ENCODE data around the gene TPK1.
"Not testable (repeated sequence)": the region's sequence is repeated elsewhere in the genome, so short reads cannot be mapped to it uniquely, and the experiment has no call there.

TPK1 gene

GRCh38 chr7:144728551-144728950 lies 107.3 kb downstream of the TPK1 start:
- no peak overlapping the region for H3K4me3 Mint-ChIP-seq
- peaks cover 3% of the 10 kb centered on the region for H3K4me1 Mint-ChIP-seq
- H3K27ac Mint-ChIP-seq, result no peak overlapping the region
- peaks cover 5% of the 10 kb centered on the region for H3K9me3 Mint-ChIP-seq
- peaks cover 8% of the 10 kb centered on the region for H3K36me3 Mint-ChIP-seq
- no peaks in the 10 kb centered on the region for H3K27me3 Mint-ChIP-seq

GRCh38 chr7:144726840-144727239 lies 109.0 kb downstream of the TPK1 start:
- not testable (repeated sequence) for H3K4me1 Mint-ChIP-seq, H3K9me3 Mint-ChIP-seq, H3K27ac Mint-ChIP-seq, H3K4me3 Mint-ChIP-seq, H3K27me3 Mint-ChIP-seq
- H3K36me3 Mint-ChIP-seq, result peaks cover 12% of the 10 kb centered on the region

GRCh38 chr7:144725070-144725469 lies 110.8 kb downstream of the TPK1 start:
- Mint-ChIP-seq H3K27ac (no peak overlapping the region), H3K36me3 (peaks cover 13% of the 10 kb centered on the region), H3K27me3 (no peaks in the 10 kb centered on the region), H3K4me1 (peaks cover 5% of the 10 kb centered on the region), H3K4me3 (no peak overlapping the region), H3K9me3 (peaks cover 5% of the 10 kb centered on the region)

DNA sequence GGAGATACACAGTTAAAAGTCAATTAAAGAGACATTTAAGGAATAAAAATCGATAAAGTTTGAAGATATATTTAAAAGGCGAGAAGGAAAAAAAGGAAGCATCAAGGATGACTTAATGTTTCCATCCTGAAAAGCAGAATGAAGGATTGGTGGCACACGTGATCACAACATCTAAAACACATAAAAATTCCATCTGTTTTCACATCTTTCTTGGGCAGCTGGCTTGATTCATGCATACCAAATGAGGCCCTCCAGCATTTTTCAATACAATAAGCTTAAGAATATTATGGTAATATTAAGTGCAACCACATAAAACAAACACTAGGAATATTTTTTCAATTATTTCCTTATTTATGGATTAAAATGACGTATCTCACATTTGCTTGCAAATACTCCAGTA lies 112.6 kb downstream of the TPK1 start:
- peaks cover 5% of the 10 kb centered on the region for H3K9me3 Mint-ChIP-seq
- peaks cover 5% of the 10 kb centered on the region for H3K4me1 Mint-ChIP-seq
- H3K27me3 Mint-ChIP-seq, result no peaks in the 10 kb centered on the region
- H3K36me3 Mint-ChIP-seq, result peaks cover 15% of the 10 kb centered on the region
- no peak overlapping the region for H3K4me3 Mint-ChIP-seq
- no peak overlapping the region for H3K27ac Mint-ChIP-seq

DNA sequence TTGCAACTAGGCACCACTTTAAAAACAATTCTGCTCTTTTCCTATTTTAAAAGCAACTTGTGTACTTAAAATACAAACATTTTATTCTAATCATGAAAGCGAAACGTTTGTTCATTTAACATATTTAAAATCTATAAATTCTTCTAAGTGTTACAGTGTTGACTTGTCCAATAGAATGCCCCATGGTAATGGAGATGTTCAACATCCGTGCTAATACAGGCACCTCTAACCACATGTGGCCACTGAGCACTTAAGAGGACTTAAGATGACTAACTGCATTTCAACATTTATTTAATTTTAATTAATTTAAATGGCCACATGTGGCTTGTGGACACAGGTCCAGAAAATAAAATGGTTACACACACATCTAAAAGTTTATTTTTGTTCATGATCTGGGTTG lies 115.1 kb downstream of the TPK1 start:
- Mint-ChIP-seq H3K4me1 (peaks cover 5% of the 10 kb centered on the region), H3K4me3 (no peak overlapping the region), H3K36me3 (peaks cover 16% of the 10 kb centered on the region), H3K9me3 (no peaks in the 10 kb centered on the region), H3K27ac (no peak overlapping the region), H3K27me3 (no peaks in the 10 kb centered on the region)

DNA sequence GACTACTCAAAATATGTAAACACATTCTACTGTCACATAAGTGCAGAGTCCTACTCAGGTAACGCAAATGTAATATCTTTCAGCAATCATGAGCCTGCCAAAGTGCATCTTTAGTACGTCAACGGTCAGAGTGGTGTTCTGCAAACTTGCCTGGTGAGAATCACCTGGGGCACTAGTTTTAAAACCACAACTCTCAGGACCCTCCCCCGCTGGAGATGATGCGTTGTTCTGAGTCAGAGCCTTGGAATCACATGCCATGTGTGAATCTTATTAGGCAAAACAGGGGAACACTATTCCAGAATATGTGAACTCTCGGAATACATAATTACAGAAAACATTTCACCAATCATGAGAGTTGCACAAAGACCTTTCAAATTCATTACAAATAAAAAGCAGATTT lies 115.7 kb downstream of the TPK1 start:
- H3K4me3 Mint-ChIP-seq, result no peak overlapping the region
- no peak overlapping the region for H3K27ac Mint-ChIP-seq
- peaks cover 16% of the 10 kb centered on the region for H3K36me3 Mint-ChIP-seq
- H3K4me1 Mint-ChIP-seq, result peaks cover 5% of the 10 kb centered on the region
- no peaks in the 10 kb centered on the region for H3K27me3 Mint-ChIP-seq
- no peaks in the 10 kb centered on the region for H3K9me3 Mint-ChIP-seq

DNA sequence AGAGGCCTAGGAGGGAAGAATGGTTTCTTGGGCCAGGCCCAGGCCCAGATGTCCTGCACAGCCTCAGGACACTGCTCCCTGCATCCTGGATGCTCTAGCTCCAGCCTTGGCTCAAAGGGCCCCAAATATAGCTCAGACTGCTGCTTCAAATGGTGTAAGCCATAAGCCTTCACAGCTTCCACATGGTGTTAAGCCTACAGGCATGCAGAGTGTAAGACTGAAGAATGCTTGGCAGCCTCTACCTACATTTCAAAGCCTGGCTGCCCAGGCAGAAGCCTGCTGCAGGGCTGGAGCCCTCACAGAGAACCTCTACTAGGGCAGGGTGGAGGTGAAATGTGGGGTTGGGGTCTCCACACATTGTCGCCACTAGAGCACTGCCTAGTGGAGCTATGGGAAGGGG lies 118.1 kb downstream of the TPK1 start:
- H3K36me3 Mint-ChIP-seq, result peaks cover 18% of the 10 kb centered on the region
- peaks cover 22% of the 10 kb centered on the region for H3K4me1 Mint-ChIP-seq
- no peaks in the 10 kb centered on the region for H3K9me3 Mint-ChIP-seq
- no peaks in the 10 kb centered on the region for H3K27me3 Mint-ChIP-seq
- H3K27ac Mint-ChIP-seq, result no peak overlapping the region
- no peak overlapping the region for H3K4me3 Mint-ChIP-seq

- no peaks in the 10 kb centered on the region for H3K27me3 Mint-ChIP-seq
- peaks cover 9% of the 10 kb centered on the region for H3K36me3 Mint-ChIP-seq
- peaks cover 25% of the 10 kb centered on the region for H3K4me1 Mint-ChIP-seq
- H3K9me3 Mint-ChIP-seq, result no peaks in the 10 kb centered on the region
- no peak overlapping the region for H3K27ac Mint-ChIP-seq
- H3K4me3 Mint-ChIP-seq, result no peak overlapping the region
Measured at GRCh38 chr7:144713850-144714249, 122.0 kb downstream of the TPK1 start.

- Mint-ChIP-seq H3K4me3 (no peak overlapping the region), H3K4me1 (peaks cover 25% of the 10 kb centered on the region), H3K27me3 (no peaks in the 10 kb centered on the region), H3K9me3 (no peaks in the 10 kb centered on the region), H3K27ac (no peak overlapping the region), H3K36me3 (peaks cover 2% of the 10 kb centered on the region)
Measured at GRCh38 chr7:144710791-144711190, 125.1 kb downstream of the TPK1 start.

DNA sequence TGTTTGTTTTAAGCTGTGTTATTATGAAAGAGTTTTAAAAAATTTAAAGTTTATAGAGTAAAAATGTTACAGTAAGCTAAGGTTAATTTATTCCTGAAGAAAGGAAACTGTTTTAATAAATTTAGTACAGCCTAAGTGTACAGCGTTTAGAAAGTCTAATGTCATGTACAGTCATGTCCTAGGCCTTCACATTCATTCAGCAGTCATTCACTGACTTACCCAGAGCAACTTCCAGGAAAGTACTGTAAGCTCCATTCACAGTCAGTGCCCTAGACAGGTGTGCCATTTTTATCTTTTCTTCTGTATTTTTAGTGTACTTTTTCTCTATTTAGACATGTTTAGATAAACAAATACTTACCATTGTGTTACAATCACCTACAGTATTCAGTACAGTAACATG lies 126.8 kb downstream of the TPK1 start:
- peaks cover 15% of the 10 kb centered on the region for H3K4me1 Mint-ChIP-seq
- H3K27ac Mint-ChIP-seq, result no peak overlapping the region
- no peak overlapping the region for H3K4me3 Mint-ChIP-seq
- H3K27me3 Mint-ChIP-seq, result no peaks in the 10 kb centered on the region
- H3K36me3 Mint-ChIP-seq, result peaks cover 9% of the 10 kb centered on the region
- H3K9me3 Mint-ChIP-seq, result no peaks in the 10 kb centered on the region

DNA sequence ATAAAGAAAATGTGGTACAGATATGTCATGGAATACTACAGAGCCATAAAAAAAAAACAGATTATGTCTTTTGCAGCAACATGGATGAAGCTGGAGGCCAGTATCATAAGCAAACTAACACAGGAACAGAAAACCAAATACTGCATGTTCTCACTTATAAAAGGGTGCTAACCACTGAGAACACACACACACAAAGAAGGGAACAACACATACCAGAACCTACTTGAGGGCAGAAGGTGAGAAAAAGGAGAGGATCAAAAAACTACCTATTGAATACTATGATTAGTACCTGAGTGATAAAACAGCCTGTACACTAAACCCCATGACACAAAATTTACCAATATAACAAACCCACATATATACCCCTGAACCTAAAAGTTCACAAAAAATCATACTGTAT lies 144.6 kb downstream of the TPK1 start:
- Mint-ChIP-seq H3K27me3 (no peaks in the 10 kb centered on the region), H3K4me3 (no peak overlapping the region), H3K27ac (no peak overlapping the region), H3K36me3 (peaks cover 4% of the 10 kb centered on the region), H3K4me1 (no peaks in the 10 kb centered on the region), H3K9me3 (no peaks in the 10 kb centered on the region)

DNA sequence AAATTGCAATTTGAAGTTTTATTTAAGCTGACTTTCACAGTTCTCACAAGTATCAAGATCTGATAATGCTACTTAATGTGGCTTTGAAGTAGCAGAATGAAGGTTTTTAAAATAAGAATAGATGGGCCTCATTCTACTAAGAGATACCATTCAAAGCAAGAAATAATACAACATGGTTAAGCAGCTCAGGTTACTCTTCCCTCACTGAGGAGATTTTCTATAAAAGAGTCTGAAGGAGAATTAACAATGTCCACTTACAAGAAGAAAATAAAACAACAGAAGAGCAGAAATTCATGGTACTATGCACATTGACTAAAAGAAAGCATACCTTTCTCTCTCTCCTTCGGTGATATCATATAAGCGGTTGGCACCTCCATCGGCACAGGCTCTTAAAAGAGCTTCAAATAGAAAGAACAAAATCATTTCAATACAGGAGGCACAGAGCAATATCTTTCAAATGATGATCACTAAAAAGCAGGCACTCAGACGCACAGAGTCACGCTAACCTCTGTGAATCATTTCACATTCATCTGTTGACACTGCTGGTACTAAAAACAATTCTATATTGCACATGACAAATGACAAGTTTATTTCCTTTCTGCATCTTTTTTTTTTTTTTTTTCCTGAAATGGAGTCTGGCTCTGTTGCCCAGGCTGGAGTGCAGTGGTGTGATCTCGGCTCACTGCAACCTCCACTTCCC lies 153.1 kb downstream of the TPK1 start:
- Mint-ChIP-seq H3K9me3 (no peaks in the 10 kb centered on the region), H3K27ac (no peak overlapping the region), H3K27me3 (no peaks in the 10 kb centered on the region), H3K4me3 (no peak overlapping the region), H3K36me3 (peaks cover 4% of the 10 kb centered on the region), H3K4me1 (no peaks in the 10 kb centered on the region)

- no peak overlapping the region for H3K27ac Mint-ChIP-seq
- peaks cover 3% of the 10 kb centered on the region for H3K36me3 Mint-ChIP-seq
- no peaks in the 10 kb centered on the region for H3K27me3 Mint-ChIP-seq
- no peaks in the 10 kb centered on the region for H3K9me3 Mint-ChIP-seq
- H3K4me3 Mint-ChIP-seq, result no peak overlapping the region
- no peaks in the 10 kb centered on the region for H3K4me1 Mint-ChIP-seq
Measured at GRCh38 chr7:144676492-144676891, 159.4 kb downstream of the TPK1 start.

- no peaks in the 10 kb centered on the region for H3K9me3 Mint-ChIP-seq
- no peaks in the 10 kb centered on the region for H3K27me3 Mint-ChIP-seq
- no peak overlapping the region for H3K4me3 Mint-ChIP-seq
- H3K36me3 Mint-ChIP-seq, result peaks cover 2% of the 10 kb centered on the region
- no peak overlapping the region for H3K27ac Mint-ChIP-seq
- H3K4me1 Mint-ChIP-seq, result no peaks in the 10 kb centered on the region
Measured at GRCh38 chr7:144674550-144674949, 161.3 kb downstream of the TPK1 start.

DNA sequence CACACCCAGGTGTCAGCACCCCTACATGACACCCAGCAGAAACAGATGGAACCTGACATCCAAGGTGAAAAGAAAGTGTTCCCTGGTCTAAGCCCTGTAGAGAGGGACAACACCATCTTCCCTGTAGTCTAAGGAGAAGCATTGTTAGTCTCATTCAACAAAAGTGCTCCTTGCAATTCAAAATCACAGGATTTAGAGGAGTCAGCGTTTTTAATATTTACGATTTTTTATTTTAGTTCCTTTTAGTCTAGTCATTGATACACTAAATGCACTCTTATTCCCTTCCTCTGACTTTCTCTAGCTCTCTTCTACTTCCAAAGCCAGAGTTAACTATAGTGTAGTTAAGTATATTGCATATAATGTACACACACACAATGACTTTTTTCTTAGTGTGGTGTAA lies 163.0 kb downstream of the TPK1 start:
- Mint-ChIP-seq H3K4me3 (no peak overlapping the region), H3K9me3 (no peaks in the 10 kb centered on the region), H3K4me1 (no peaks in the 10 kb centered on the region), H3K27ac (no peak overlapping the region), H3K36me3 (peaks cover 2% of the 10 kb centered on the region), H3K27me3 (no peaks in the 10 kb centered on the region)

GRCh38 chr7:144671429-144671828 lies 164.4 kb downstream of the TPK1 start:
- Mint-ChIP-seq H3K27me3 (no peaks in the 10 kb centered on the region), H3K36me3 (peaks cover 9% of the 10 kb centered on the region), H3K4me1 (no peaks in the 10 kb centered on the region), H3K4me3 (no peak overlapping the region), H3K9me3 (no peaks in the 10 kb centered on the region), H3K27ac (no peak overlapping the region)

DNA sequence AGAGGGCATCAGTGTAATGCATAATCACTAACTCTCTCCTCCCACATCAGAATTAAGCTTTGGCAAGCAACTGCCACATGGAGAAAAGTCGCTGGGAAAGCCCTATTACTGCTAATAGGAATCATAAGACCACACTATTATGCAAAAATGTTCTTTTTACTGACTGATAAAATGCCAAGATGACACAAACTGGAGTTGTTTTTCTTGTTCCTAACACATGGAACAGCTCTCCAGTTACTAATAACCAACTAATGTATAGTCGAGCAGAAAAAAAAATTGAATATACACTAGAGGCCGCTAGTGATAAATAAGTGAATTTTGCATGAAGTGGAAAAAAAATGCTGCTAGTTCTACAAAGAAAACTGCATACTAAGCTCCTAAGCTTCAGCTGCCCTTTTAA lies 165.6 kb downstream of the TPK1 start:
- no peaks in the 10 kb centered on the region for H3K4me1 Mint-ChIP-seq
- no peak overlapping the region for H3K27ac Mint-ChIP-seq
- H3K27me3 Mint-ChIP-seq, result no peaks in the 10 kb centered on the region
- peaks cover 11% of the 10 kb centered on the region for H3K36me3 Mint-ChIP-seq
- no peaks in the 10 kb centered on the region for H3K9me3 Mint-ChIP-seq
- no peak overlapping the region for H3K4me3 Mint-ChIP-seq

Data from activated naive CD4-positive, alpha-beta T cell treated with anti-CD3 and anti-CD28 coated beads, Interleukin-2, amount 50 U/mL, for 24 hours (primary cell).